ENCODE data around the gene CD101. TPM values are rescaled to one million over a fixed set of nuclear protein-coding genes. Genes with fewer than 3 reads are reported as not detected.

The CD101 gene
- total RNA-seq, 1 donor from 2014 or later: 0.74 TPM

GRCh38 chr1:116991171-116991845 lies 10.3 kb upstream of the CD101 start:
- TF ChIP-seq, protein P1, sequence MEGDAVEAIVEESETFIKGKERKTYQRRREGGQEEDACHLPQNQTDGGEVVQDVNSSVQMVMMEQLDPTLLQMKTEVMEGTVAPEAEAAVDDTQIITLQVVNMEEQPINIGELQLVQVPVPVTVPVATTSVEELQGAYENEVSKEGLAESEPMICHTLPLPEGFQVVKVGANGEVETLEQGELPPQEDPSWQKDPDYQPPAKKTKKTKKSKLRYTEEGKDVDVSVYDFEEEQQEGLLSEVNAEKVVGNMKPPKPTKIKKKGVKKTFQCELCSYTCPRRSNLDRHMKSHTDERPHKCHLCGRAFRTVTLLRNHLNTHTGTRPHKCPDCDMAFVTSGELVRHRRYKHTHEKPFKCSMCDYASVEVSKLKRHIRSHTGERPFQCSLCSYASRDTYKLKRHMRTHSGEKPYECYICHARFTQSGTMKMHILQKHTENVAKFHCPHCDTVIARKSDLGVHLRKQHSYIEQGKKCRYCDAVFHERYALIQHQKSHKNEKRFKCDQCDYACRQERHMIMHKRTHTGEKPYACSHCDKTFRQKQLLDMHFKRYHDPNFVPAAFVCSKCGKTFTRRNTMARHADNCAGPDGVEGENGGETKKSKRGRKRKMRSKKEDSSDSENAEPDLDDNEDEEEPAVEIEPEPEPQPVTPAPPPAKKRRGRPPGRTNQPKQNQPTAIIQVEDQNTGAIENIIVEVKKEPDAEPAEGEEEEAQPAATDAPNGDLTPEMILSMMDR (IDR thresholded peaks at IDR 0.05; ENCODE audit: borderline replicate concordance): no peak
- intact Hi-C loops (cut with micrococcal nuclease): no loop called here
- H3K9me3 ChIP-seq (replicated peaks): peaks cover 3% of the 10 kb centered on the region
- no peak overlapping the region for H3K4me3 ChIP-seq
- H3K36me3 ChIP-seq: no peaks in the 10 kb centered on the region
- peak overlapping the region; percentile 77 for H3K27ac ChIP-seq (replicated peaks)
- no peak for DNase-seq
- H3K4me1 ChIP-seq: peaks cover 21% of the 10 kb centered on the region
- no peaks in the 10 kb centered on the region for H3K27me3 ChIP-seq (ENCODE audit: low read depth)

- no peaks in the 10 kb centered on the region for H3K36me3 ChIP-seq
- H3K9me3 ChIP-seq (replicated peaks): peaks cover 3% of the 10 kb centered on the region
- intact Hi-C loops (cut with micrococcal nuclease): no loop called here
- H3K27me3 ChIP-seq (ENCODE audit: low read depth): no peaks in the 10 kb centered on the region
- TF ChIP-seq, protein P1 (IDR thresholded peaks at IDR 0.05; ENCODE audit: borderline replicate concordance): no peak
- H3K27ac ChIP-seq (replicated peaks): peak overlapping the region; percentile 77
- H3K4me3 ChIP-seq: no peak overlapping the region
- no peak for DNase-seq
- peaks cover 21% of the 10 kb centered on the region for H3K4me1 ChIP-seq
These were observed 9.6 kb upstream of the CD101 start for GRCh38 chr1:116991918-116992317.

- peaks cover 14% of the 10 kb centered on the region for H3K4me1 ChIP-seq
- H3K4me3 ChIP-seq: no peak overlapping the region
- no peaks in the 10 kb centered on the region for H3K27me3 ChIP-seq (ENCODE audit: low read depth)
- H3K27ac ChIP-seq (replicated peaks): no peak overlapping the region
- H3K36me3 ChIP-seq: no peaks in the 10 kb centered on the region
- TF ChIP-seq, protein P1 (IDR thresholded peaks at IDR 0.05; ENCODE audit: borderline replicate concordance): no peak
- intact Hi-C loops (cut with micrococcal nuclease): no loop called here
- DNase-seq: no peak
- H3K9me3 ChIP-seq (replicated peaks): peaks cover 3% of the 10 kb centered on the region
These were observed 8.3 kb upstream of the CD101 start for GRCh38 chr1:116993286-116993685.

GRCh38 chr1:116994411-116994810 lies 7.1 kb upstream of the CD101 start:
- intact Hi-C loops (cut with micrococcal nuclease): no loop called here
- DNase-seq: no peak
- peaks cover 4% of the 10 kb centered on the region for H3K4me1 ChIP-seq
- no peaks in the 10 kb centered on the region for H3K27me3 ChIP-seq (ENCODE audit: low read depth)
- TF ChIP-seq, protein P1 (IDR thresholded peaks at IDR 0.05; ENCODE audit: borderline replicate concordance): no peak
- H3K9me3 ChIP-seq (replicated peaks): peaks cover 3% of the 10 kb centered on the region
- H3K36me3 ChIP-seq: no peaks in the 10 kb centered on the region
- no peak overlapping the region for H3K4me3 ChIP-seq
- no peak overlapping the region for H3K27ac ChIP-seq (replicated peaks)

- peaks cover 3% of the 10 kb centered on the region for H3K9me3 ChIP-seq (replicated peaks)
- TF ChIP-seq, protein P1 (IDR thresholded peaks at IDR 0.05; ENCODE audit: borderline replicate concordance): no peak
- intact Hi-C loops (cut with micrococcal nuclease): no loop called here
- no peaks in the 10 kb centered on the region for H3K36me3 ChIP-seq
- no peaks in the 10 kb centered on the region for H3K27me3 ChIP-seq (ENCODE audit: low read depth)
- no peaks in the 10 kb centered on the region for H3K4me1 ChIP-seq
- no peak overlapping the region for H3K27ac ChIP-seq (replicated peaks)
- no peak overlapping the region for H3K4me3 ChIP-seq
- no peak for DNase-seq
These were observed 4.5 kb upstream of the CD101 start for GRCh38 chr1:116997066-116997465.

Data from left ventricle myocardium inferior (tissue), 1 donor.